Measurements from ENCODE around the gene BRD3.

- TF ChIP-seq, protein P1, sequence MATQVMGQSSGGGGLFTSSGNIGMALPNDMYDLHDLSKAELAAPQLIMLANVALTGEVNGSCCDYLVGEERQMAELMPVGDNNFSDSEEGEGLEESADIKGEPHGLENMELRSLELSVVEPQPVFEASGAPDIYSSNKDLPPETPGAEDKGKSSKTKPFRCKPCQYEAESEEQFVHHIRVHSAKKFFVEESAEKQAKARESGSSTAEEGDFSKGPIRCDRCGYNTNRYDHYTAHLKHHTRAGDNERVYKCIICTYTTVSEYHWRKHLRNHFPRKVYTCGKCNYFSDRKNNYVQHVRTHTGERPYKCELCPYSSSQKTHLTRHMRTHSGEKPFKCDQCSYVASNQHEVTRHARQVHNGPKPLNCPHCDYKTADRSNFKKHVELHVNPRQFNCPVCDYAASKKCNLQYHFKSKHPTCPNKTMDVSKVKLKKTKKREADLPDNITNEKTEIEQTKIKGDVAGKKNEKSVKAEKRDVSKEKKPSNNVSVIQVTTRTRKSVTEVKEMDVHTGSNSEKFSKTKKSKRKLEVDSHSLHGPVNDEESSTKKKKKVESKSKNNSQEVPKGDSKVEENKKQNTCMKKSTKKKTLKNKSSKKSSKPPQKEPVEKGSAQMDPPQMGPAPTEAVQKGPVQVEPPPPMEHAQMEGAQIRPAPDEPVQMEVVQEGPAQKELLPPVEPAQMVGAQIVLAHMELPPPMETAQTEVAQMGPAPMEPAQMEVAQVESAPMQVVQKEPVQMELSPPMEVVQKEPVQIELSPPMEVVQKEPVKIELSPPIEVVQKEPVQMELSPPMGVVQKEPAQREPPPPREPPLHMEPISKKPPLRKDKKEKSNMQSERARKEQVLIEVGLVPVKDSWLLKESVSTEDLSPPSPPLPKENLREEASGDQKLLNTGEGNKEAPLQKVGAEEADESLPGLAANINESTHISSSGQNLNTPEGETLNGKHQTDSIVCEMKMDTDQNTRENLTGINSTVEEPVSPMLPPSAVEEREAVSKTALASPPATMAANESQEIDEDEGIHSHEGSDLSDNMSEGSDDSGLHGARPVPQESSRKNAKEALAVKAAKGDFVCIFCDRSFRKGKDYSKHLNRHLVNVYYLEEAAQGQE (IDR thresholded peaks at IDR 0.05; ENCODE audit: insufficient read depth in 1 of 2, low read depth in 2 of 2, low read length in 2 of 2), result no peak
- TF ChIP-seq FOXP2 (optimal IDR thresholded peaks at IDR 0.05; ENCODE audit: borderline replicate concordance, extremely low read depth, extremely low read length, insufficient read depth), result no peak
Observed at GRCh38 chr9:134076644-134077043, 8.8 kb upstream of the BRD3 start.

Measured in PFSK-1 (cell line).